ENCODE measurements around the gene MPZL3. TPM values are rescaled to one million over a fixed set of nuclear protein-coding genes. Genes with fewer than 3 reads are reported as not detected.

The MPZL3 gene
- total RNA-seq, 4 donors from 2014 or later = 0.42 to 0.52 (median 0.48) TPM

DNA sequence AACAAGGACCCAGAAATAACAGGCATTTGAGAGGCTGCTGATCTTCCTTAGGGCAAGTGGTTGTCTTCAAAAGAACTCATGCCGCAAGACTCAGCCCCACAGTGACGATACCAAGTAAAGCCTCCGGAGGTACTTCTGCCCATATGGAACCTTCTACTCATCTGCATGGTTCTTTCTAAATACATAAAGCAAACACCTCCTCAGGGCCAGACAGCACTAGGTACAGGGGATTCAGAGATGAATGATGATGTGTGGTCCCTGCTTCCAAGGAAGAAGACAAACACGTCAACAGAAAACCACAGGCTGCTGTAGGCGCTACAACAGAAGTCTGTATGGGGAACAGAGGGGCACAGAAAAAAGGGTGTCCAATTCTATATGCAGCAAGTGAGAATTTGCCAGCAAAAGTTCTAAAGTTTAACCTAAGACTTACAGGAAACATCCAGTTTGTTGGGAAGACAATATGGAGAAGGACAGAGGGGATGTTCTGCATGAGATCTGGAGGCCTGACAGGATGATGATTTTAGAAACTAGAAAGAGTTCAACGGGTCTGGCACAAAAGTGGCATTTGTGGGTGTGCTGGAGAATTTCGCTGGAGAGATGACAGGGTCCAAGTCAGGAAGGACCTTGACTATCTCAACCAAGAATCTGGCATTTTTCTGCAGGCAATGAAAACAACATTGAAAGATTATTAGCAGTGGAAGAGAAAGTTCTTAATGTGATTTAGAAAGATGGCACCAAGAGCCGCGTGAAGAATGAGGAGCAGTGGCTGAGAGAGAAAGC lies 51.1 kb downstream of the MPZL3 start:
- no peak overlapping the region for H3K4me3 ChIP-seq
- peaks cover 0 to 7% (median 0%) of the 10 kb centered on the region in 4 donors for H3K27me3 ChIP-seq
- no peaks in the 10 kb centered on the region for H3K36me3 ChIP-seq
- 86% methylated on average over 9 of the region's 9 CpGs for WGBS
- H3K27ac ChIP-seq (replicated peaks in 1 of 4) = no peak overlapping the region
- H3K9me3 ChIP-seq = no peaks in the 10 kb centered on the region
- intact Hi-C loops (cut with DNase I) = loop anchor here (10.0 kb wide), 1 partner anchor 284 kb away; no protein-coding TSS in a partner anchor
- H3K4me1 ChIP-seq = peaks cover 0 to 10% (median 4%) of the 10 kb centered on the region in 4 donors
- no peak for DNase-seq (ENCODE audit: extremely low spot score)
- TF ChIP-seq EP300 (IDR thresholded peaks at IDR 0.05) (no peak), POLR2A (IDR thresholded peaks at IDR 0.05; ENCODE audit: low read depth) (no peak), POLR2AphosphoS5 (IDR thresholded peaks at IDR 0.05) (no peak)
- TF ChIP-seq, protein P1, sequence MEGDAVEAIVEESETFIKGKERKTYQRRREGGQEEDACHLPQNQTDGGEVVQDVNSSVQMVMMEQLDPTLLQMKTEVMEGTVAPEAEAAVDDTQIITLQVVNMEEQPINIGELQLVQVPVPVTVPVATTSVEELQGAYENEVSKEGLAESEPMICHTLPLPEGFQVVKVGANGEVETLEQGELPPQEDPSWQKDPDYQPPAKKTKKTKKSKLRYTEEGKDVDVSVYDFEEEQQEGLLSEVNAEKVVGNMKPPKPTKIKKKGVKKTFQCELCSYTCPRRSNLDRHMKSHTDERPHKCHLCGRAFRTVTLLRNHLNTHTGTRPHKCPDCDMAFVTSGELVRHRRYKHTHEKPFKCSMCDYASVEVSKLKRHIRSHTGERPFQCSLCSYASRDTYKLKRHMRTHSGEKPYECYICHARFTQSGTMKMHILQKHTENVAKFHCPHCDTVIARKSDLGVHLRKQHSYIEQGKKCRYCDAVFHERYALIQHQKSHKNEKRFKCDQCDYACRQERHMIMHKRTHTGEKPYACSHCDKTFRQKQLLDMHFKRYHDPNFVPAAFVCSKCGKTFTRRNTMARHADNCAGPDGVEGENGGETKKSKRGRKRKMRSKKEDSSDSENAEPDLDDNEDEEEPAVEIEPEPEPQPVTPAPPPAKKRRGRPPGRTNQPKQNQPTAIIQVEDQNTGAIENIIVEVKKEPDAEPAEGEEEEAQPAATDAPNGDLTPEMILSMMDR (IDR thresholded peaks at IDR 0.05) = no peak

GRCh38 chr11:118200497-118200896 lies 51.7 kb downstream of the MPZL3 start:
- H3K4me3 ChIP-seq = no peak overlapping the region
- intact Hi-C loops (cut with DNase I) = loop anchor here (10.0 kb wide), 1 partner anchor 284 kb away; no protein-coding TSS in a partner anchor
- DNase-seq (ENCODE audit: extremely low spot score) = no peak
- peaks cover 0 to 4% (median 0%) of the 10 kb centered on the region in 4 donors for H3K27me3 ChIP-seq
- H3K27ac ChIP-seq (replicated peaks in 1 of 4) = no peak overlapping the region
- TF ChIP-seq POLR2AphosphoS5 (IDR thresholded peaks at IDR 0.05) (no peak), POLR2A (IDR thresholded peaks at IDR 0.05; ENCODE audit: low read depth) (no peak), EP300 (IDR thresholded peaks at IDR 0.05) (no peak)
- TF ChIP-seq, protein P1 (IDR thresholded peaks at IDR 0.05) = no peak
- peaks cover 0 to 16% (median 8%) of the 10 kb centered on the region in 4 donors for H3K4me1 ChIP-seq
- H3K9me3 ChIP-seq = no peaks in the 10 kb centered on the region
- WGBS = 77% methylated on average over 3 of the region's 5 CpGs
- H3K36me3 ChIP-seq = no peaks in the 10 kb centered on the region

DNA sequence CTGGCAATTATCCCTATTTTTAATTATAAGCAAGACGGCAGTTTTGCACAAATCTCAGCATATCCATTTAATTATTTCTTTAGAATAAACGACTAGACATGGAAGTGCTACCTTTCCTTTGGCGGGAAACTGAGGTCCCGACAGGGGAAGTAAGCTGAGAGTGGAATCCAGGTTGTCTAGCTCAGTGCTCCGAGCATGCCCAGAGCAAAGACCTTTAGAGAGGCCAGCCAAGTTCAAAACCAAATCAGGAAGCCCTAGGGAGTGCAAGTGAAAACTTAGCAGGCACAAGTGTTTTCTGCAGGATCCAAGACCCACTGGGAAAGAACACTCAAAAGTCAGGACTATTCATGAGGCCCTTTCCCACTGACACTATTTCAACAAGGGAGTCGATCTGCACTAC lies 53.0 kb downstream of the MPZL3 start:
- intact Hi-C loops (cut with DNase I) = loop anchor here (2.0 to 5.0 kb wide), 2 partner anchors 93 to 154 kb away; no protein-coding TSS in a partner anchor
- DNase-seq (ENCODE audit: extremely low spot score) = no peak
- Histone ChIP-seq H3K9me3 (no peaks in the 10 kb centered on the region), H3K27me3 (no peaks in the 10 kb centered on the region), H3K27ac (replicated peaks in 1 of 4) (no peak overlapping the region), H3K4me3 (no peak overlapping the region), H3K36me3 (no peaks in the 10 kb centered on the region), H3K4me1 (peaks cover 9 to 29% (median 22%) of the 10 kb centered on the region in 4 donors)
- no peak for TF ChIP-seq EP300 (IDR thresholded peaks at IDR 0.05)
- no peak for TF ChIP-seq POLR2A (IDR thresholded peaks at IDR 0.05; ENCODE audit: low read depth)
- TF ChIP-seq, protein P1 (IDR thresholded peaks at IDR 0.05) = no peak
- no peak for TF ChIP-seq POLR2AphosphoS5 (IDR thresholded peaks at IDR 0.05)
- 63% methylated on average over 6 of the region's 6 CpGs for WGBS

DNA sequence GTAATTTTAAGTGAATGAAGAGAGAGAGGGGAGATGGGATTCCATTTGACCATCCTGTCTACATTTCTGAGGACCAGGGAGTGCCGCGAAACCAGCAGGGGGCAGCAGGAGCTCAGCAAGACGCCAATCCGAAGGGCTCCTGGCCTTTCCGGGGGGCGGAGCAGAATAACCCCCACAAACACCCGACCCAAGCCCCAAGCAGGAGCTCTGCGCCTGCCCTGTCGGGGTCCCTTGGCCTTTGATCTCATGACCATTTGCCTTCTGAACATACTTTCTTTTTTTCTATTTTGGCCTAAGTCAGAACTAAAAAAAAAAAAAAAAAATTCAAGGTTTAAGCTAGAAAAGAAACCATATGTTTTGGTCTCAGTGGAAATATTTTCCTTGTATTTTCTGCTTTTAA lies 53.8 kb downstream of the MPZL3 start:
- TF ChIP-seq, protein P1 (IDR thresholded peaks at IDR 0.05) = peak; percentile 72 to 87 (median 83)
- TF ChIP-seq POLR2A (IDR thresholded peaks at IDR 0.05; ENCODE audit: low read depth) = no peak
- Histone ChIP-seq H3K27ac (replicated peaks in 1 of 4) (no peak overlapping the region), H3K36me3 (no peaks in the 10 kb centered on the region), H3K27me3 (no peaks in the 10 kb centered on the region), H3K9me3 (no peaks in the 10 kb centered on the region), H3K4me1 (peaks cover 16 to 30% (median 23%) of the 10 kb centered on the region in 4 donors), H3K4me3 (peak overlapping the region in 3 of 4 donors; percentile 19 to 36 (median 23))
- WGBS = 3% methylated on average over 9 of the region's 9 CpGs
- DNase-seq (ENCODE audit: extremely low spot score) = no peak
- intact Hi-C loops (cut with DNase I) = loop anchor here (2.0 to 5.0 kb wide), 2 partner anchors 94 to 154 kb away; no protein-coding TSS in a partner anchor
